GM18499 (cell line): ENCODE data around the gene METTL8.
"Not testable (repeated sequence)": the region's sequence is repeated elsewhere in the genome, so short reads cannot be mapped to it uniquely, and the experiment has no call there.

Source experiments
- ATAC-seq: cut with Tn5 transposase; IDR thresholded peaks from one replicate; pipeline ENCODE4 v1.9.1; 2021; ENCODE audit warnings: moderate number of reproducible peaks; ENCODE audit not compliant: insufficient read depth, unreplicated experiment

The METTL8 gene

DNA sequence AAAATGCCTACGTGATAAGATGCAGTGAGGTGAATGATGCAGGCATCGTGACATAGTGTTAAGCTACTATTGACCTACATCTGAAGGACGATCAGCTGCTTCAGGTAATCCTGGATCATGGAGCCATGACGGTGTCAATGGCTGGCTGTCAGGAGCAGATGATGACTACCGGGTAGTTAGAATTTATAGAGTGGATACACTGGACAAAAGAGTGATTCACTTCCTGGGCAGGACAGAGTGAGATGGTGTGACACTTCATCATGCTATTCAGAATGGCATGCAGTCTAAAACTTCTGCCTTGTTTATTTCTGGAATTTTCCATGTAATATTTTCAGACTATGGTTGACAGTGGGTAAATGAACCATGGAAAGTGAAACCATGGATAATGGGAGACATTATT lies 29.5 kb downstream of the METTL8 start:
- ATAC-seq, result no peak

DNA sequence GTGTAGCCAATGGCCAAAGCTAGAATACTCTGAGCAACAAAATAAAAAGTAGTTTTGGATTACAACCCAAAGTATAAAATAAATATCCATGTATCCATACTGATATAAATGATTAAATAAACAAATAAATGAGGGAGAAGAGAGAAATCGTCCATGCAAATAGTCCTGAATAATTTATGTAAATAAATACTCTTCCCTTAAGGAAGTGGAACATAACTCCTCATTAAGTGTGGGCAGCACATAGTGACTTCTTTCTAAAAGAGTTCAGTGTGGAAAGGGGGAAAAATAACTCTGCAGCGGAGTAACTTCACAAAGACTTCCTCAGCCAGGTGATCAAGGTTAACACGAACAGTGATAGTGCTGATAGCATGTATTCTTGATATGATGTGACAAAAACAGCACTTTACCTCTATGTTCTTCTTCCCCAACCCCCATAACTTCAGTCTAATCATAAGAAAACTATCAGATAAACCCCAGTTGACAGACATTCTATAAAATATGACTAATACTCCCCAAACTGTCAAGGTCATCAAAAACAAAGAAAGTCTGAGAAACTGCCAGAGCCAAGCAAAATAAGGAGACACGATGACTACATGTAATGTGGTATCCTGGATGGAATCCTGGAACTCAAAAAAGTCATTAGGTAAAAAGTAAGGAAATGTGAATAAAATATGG lies 30.7 kb downstream of the METTL8 start:
- ATAC-seq, result no peak

DNA sequence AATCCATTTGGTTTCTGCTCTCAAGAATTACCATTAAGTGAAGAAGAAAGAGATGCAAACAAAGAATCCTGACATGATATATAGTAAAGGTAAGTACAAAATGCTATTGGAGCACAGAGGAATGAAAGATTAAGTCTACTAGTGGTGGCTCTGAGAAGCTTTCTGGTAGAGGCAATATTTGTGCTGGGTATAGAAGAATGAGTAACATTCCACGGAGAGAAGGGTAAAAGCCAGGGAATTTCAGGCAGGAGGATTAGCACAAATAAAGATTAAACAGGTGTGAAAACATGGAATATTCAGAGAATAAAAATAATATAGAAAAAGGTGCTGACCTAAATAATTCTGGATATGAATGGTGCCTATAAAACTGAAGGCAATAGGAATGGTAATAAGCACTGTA lies 31.8 kb downstream of the METTL8 start:
- ATAC-seq, result no peak

DNA sequence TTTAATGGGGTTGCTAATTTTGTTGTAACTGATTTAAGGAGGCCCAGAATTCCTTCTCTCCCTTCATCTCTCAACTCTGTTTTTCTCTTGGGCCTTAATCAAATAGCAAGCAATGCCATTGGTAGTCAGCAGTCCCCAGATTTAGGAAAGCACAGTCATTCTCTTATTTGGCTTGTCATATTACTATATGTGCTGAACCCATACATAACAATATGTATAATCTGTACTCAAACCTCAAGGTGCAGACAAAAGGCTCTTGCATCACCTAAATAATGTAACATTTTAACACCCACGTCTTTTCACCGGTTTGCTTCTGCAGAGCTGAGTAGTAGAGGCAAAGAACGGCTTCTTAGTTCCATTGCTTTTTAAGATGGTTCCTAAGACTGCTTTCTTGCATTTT lies 33.4 kb downstream of the METTL8 start:
- ATAC-seq, result no peak

DNA sequence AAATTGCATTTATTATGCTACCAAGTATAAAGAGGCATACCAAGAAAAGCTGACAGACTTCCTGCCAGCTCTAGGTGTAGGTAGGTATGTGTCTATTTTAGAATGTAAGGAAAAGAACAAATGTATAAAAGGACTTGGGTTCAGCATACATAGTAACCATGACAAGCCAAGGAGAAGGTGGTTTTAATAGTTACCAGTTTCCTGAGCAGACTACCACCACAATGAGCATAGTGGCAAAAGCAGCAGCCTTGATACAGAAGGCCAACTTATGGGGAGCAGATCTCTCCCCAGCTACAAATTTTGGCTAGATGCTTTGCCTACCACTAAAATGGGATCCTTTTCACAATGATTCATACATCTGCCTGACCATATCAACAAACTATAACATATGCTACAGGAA lies 34.5 kb downstream of the METTL8 start:
- no peak for ATAC-seq

DNA sequence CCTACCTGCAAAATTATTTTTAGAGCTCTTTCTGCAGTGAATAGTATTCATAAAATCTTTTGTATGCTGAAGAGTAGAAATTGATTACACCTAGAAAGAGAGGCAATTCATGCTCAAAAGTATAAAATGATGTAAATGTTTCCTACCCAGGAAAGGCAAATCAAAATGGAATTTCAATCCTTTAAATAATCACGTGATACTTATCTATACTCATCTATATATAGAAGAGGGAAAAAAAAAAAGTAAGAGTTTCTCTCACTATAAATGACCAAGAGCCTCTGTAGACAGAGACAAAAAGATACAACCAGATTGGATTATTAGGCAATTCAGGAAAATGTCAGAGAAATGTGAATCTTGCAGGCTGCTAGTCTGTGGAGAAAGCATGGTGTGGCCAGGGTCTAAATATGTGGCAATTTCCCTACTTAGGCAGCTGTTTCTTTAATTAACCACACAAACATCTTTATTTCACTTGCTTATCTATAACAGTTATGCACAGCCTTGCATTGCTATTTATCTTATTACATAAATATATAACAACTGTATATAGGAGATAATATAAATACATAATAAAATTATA lies 39.5 kb downstream of the METTL8 start:
- ATAC-seq, result no peak

DNA sequence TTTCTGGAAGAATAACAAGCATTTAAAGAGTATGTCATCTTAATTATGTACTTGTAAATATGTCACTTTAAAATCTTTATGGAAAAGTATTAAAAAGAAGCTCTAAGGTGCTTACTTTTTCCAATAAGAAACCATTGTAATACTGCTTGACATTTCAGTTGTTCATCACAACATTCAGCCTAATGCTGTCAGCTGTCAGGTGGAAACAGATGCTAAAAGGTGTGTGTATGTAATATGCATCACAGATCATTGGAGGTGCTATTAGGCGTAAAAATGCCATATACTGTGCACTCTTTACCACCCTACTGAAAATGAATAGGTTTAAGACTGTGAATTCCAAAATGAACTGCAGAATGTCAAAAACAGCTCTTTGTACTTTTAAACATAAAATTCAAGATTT lies 40.3 kb downstream of the METTL8 start:
- no peak for ATAC-seq

DNA sequence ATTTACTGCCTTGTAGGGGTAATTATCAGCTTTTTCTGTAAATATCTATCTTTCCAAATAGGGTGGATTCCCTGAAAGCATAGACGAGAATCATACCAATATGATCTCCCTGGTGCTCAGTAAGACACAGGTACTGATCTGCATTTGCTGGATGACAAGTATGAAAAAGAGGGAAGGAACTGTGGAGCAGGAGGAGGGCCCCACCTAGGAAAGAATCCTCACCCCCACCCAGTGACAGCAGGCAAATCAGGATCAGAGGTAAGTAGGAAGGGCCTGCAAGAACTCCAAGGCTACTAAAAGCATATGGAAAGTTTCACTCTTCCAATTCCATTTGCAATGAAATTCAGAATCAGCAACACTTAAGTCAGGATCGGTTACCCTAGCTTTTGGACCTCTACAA lies 42.3 kb downstream of the METTL8 start:
- no peak for ATAC-seq

DNA sequence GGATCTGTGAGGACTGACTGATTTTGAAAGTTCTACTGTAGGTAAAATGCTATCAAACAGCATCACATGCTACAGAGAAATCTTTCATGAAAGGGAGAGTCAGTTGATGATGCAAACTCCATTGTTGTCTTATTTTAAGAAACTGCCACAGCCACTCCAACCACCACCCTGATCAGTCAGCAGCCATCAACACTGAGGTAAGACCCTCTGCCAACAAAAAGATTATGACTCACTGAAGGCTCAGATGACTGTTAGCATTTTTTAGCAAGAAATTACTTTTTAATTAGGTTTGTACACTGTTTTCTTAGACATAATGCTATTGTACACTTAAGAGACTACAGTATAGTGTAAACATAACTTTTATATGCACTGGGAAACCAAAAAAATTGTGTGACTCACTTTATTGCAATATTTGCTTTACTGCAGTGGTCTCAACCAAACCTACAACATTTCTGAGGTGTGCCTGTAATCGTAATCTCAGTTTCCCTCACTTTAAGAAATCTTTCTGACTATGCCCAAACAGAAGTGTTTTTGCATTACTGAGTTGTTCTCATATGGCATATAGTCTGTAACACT lies 42.8 kb downstream of the METTL8 start:
- ATAC-seq, result no peak

DNA sequence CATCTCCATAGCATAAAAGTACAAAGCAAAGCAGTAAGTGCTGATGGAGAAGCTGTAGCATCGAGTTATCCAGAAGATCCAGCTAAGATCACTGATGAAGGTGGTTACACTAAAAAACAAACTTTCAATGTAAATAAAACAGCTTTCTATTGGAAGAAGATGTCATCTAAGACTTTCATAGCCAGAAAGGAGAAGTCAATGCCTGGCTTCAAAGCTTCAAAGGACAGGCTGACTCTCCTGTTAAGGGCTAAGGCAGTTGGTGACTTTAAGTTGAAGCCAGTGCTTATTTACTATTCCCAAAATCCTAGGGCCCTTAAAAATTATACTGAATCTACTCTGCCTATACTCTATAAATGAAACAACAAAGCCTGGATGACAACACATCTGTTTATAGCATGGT lies 44.0 kb downstream of the METTL8 start:
- ATAC-seq, result no peak

DNA sequence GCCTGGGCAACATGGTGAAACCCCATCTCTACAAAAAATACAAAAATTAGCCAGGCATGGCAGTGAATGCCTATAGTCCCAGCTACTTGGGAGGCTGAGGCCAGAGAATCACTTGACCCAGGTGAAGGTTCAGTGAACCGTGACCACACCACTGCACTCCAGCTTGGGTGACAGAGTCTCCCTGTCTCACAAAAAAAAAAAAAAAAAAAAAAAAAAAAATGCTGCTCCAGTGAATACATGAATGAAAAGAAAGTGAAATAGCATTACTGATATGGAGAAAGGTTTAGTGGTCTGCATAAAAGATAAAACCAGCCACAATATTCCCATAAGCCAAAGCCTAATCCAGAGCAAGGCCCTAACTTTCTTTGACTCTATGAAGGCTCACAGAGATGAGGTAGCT lies 44.5 kb downstream of the METTL8 start:
- no peak for ATAC-seq

DNA sequence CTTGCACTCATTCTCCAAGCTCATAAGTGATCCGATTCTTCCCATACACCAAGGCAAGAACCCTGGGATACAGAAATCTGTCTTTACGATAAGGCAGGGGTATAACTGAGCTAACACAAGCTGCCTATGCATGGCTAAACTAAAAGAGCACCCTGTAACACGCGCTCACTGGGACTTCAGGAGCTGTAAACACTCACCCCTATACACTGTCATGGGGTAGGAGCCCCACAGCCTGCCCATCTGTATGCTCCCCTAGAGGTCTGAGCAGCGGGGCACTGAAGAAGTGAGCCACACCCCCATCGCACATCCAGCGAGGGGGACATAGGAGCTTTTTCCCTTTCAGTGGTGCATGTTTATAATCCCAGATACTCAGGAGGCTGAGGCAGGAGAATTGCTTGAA lies 46.7 kb downstream of the METTL8 start:
- no peak for ATAC-seq

DNA sequence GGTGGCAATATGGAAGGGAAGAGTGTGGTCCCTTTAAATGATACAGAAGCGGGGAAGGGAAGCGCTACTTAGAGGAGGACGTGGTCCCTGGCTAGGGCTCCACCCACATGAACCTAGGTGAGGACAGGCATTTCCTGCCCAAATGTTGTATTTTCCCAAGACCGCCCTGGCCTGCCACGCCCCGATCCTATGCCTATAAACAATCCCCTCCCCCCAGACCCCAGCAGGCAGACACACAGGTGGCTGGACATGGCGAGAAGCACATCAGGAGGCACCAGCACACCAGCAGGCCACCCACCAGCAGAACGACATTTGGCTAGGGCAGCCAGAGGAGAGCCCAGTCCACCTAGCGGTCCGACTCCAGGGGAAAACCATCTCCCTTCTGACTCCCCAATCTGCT lies 47.2 kb downstream of the METTL8 start:
- no peak for ATAC-seq

DNA sequence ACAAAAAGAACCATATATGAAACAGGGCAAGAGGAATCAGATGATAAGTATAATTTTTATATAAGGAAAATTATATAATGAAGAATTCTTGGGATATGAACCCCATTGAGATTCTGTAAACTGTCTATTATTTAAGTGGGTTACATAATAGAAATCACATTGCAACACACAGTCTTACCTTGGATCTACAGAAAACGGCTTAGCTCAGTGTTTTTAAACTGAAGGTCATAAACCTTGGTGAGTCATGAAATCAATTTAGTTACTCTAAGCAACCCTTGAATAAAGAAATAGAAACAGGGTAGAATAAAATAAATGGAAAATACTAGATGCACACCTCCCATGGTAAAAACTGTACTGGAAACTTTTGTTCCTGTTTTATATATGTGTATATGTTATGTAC lies 50.7 kb downstream of the METTL8 start:
- ATAC-seq, result no peak

DNA sequence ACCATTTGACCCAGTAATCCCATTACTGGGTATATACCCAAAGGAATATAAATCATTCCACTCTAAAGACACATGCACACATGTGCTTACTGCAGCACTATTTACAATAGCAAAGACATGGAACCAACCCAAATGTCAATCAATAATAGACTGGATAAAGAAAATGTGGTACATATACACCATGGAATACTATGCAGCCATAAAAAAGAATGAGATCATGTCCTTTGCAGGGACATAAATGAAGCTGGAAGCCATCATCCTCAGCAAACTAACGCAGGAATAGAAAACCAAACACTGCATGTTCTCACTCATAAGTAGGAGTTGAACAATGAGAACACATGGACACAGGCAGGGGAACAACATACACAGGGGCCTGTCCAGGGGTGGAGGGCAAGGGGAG lies 51.6 kb downstream of the METTL8 start:
- not testable (repeated sequence) for ATAC-seq

DNA sequence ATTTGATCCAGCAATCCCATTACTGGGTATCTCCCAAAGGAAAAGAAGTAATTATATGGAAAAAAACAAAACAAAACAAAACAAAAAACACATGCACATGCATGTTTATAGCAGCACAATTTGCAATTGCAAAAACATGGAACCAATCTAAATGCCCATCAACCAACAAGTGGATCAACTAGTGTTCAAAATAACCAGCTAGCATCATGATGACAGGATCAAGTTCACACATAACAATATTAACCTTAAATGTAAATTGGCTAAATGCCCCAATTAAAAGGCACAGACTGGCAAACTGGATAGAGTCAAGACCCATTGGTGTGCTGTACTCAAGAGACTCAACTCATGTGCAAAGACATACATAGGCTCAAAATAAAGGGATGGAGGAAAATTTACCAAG lies 55.9 kb downstream of the METTL8 start:
- not testable (repeated sequence) for ATAC-seq

DNA sequence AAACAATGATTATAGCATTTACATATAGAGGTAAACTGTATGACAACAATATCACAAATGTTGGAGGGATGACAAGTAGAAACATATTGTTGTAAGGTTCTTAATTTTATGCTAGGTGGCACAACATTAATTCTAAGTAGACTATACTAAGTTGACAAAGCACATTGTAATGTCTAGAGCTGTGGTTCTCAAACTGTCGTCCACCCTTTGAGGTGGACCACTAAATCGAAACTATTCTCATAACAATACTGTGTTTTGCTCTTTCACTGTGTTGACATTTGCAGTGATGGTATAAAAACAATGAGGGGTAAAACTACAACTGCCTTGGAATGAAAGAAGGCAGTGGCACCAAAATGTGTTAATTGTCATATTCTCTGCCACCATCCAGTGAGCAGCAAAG lies 66.1 kb downstream of the METTL8 start:
- no peak for ATAC-seq

DNA sequence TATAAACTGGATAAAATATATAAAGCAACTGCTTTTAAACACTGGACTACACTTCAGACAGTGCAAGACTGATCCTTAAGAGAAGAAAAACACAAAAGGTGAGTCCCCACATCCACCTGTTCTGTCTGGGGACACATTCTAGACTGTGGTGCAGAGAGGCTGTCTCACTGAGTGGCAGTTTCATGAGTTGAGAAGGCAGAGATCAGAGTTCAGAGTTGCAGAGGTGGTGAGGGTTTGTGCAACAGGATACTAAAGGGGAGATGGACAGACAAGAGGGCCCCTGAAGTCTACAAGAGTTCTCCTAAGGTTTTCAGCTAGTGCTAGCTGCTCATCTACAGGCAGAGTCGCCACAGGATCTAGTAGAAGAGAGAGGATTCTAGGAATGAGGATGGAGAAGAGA lies 68.0 kb downstream of the METTL8 start:
- ATAC-seq, result no peak

DNA sequence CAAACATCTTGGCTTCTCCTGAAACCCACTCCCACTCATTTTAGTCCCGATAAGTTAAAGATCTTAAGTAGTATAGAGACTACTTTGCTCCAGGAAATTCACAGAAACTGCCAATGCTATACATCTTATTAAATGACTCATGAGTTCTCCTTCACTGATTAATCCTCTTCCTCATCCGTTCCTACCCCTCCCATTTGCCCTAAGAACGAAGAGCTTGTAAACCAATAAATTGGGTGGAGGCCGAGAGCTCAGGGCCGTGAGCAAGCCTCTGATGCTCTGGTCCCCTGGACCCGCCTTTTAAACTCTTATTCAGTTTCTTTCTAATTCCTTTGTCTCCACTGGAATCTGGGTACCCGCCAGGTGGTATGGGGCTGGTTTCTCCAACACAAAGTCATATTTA lies 68.6 kb downstream of the METTL8 start:
- no peak for ATAC-seq

DNA sequence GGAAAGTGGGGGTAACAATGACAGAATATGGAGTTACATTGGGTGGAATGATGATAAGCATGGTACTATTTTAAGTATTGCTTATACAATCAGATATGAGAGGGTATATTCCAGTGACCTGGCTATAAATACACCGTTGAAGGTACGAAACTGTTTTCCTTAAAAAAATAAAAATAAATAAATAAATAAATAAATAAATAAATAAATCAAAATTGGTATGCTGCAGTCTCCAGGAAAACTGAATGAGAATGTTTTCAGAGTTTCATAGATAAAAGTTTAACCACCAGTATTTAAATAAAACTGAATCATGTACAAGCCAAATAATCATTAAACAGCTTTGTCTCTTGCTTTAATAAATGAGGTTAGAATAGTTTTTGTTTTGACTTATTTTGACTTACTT lies 71.4 kb downstream of the METTL8 start:
- no peak for ATAC-seq

DNA sequence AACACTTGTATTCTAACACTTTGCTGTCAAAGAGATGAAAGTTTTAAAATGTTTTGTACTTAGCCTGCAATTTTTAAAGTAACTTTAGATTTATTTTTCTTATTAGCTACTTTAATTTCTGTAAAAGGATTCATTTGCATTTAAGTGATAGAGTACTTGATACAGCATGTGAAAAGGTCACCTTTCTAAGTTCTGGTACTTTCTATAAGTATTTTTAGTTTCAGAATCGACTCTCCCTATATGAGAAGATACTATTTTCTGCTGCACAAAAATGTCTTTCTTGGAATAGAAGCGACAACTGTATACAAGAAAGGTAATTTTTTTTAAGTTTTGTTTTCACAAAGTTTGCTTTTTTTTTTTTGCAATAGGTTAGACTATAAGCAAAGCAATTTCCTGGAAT lies 72.9 kb downstream of the METTL8 start:
- ATAC-seq, result no peak

DNA sequence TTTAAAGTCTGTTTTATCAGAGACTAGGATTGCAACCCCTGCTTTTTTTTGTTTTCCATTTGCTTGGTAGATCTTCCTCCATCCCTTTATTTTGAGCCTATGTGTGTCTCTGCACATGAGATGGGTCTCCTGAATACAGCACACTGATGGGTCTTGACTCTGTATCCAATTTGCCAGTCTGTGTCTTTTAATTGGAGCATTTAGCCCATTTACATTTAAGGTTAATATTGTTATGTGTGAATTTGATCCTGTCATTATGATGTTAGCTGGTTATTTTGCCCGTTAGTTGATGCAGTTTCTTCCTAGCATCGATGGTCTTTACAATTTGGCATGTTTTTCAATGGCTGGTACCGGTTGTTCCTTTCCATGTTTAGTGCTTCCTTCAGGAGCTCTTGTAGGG lies 80.0 kb downstream of the METTL8 start:
- ATAC-seq, result not testable (repeated sequence)
